GM23338 (cell line): ENCODE results near the gene STK33. TPM values are rescaled to one million over a fixed set of nuclear protein-coding genes. Genes with fewer than 3 reads are reported as not detected.

ENCODE experiments used
- ATAC-seq: fragments of 200-7000 bp; cut with Tn5 transposase; 3 replicates; pipeline ENCODE4 v1.9.1; 2020
- DNase-seq: peaks from one replicate; pipeline ENCODE4 v3.0.0-alpha.2; 2015; ENCODE audit warnings: low spot score
- H2AFZ ChIP-seq: fragments of 200-600 bp; sonication (generic); 2 replicates; pipeline ENCODE4 v1.8.0; 2016; ENCODE audit warnings: antibody characterized with exemption, mild to moderate bottlenecking, moderate library complexity
- H3F3A ChIP-seq: fragments of 200-600 bp; sonication (generic); replicated peaks from 2 replicates; pipeline ENCODE4 v1.8.0; 2017; ENCODE audit warnings: antibody characterized with exemption, mixed run types, low read depth
- H3K27ac ChIP-seq: fragments of 200-600 bp; sonication (generic); 2 replicates; pipeline ENCODE4 v1.6.1; 2016; ENCODE audit warnings: low read depth
- H3K27me3 ChIP-seq: fragments of 200-600 bp; sonication (generic); 2 replicates; pipeline ENCODE4 v1.8.0; 2016; ENCODE audit warnings: mild to moderate bottlenecking, mixed run types, moderate library complexity; ENCODE audit not compliant: insufficient read depth
- H3K36me3 ChIP-seq: fragments of 200-600 bp; sonication (generic); 2 replicates; pipeline ENCODE4 v1.8.0; 2016; ENCODE audit warnings: mild to moderate bottlenecking; ENCODE audit not compliant: insufficient read depth
- H3K4me1 ChIP-seq: fragments of 200-600 bp; sonication (generic); 2 replicates; pipeline ENCODE4 v1.8.0; 2016; ENCODE audit warnings: mild to moderate bottlenecking, moderate library complexity; ENCODE audit not compliant: insufficient read depth
- H3K4me2 ChIP-seq: fragments of 200-600 bp; sonication (generic); 2 replicates; pipeline ENCODE4 v1.7.1; 2017; ENCODE audit warnings: mixed run types
- H3K4me3 ChIP-seq: fragments of 200-600 bp; sonication (generic); 2 replicates; pipeline ENCODE4 v1.6.1; 2016; ENCODE audit warnings: mixed run types
- H3K79me2 ChIP-seq: fragments of 200-600 bp; sonication (generic); replicated peaks from 2 replicates; pipeline ENCODE4 v1.8.0; 2017; ENCODE audit warnings: mild to moderate bottlenecking; ENCODE audit not compliant: insufficient read depth
- H3K9me2 ChIP-seq: fragments of 200-600 bp; sonication (generic); 2 replicates; pipeline ENCODE4 v1.8.0; 2017; ENCODE audit not compliant: insufficient read depth
- H4K20me1 ChIP-seq: fragments of 200-600 bp; sonication (generic); replicated peaks from 2 replicates; pipeline ENCODE4 v1.8.0; 2017; ENCODE audit warnings: mild to moderate bottlenecking; ENCODE audit not compliant: insufficient read depth
- H3K27ac Mint-ChIP-seq: 2 replicates; pipeline ENCODE4 v1.8.0; 2020; ENCODE audit warnings: inconsistent platforms, mild to moderate bottlenecking, moderate library complexity, mixed read lengths
- H3K27me3 Mint-ChIP-seq: 3 replicates; pipeline ENCODE4 v1.8.0; 2022; ENCODE audit warnings: low read depth, mild to moderate bottlenecking, moderate library complexity, mixed read lengths, inconsistent platforms; ENCODE audit not compliant: insufficient read depth, poor library complexity
- H3K36me3 Mint-ChIP-seq: 3 replicates; pipeline ENCODE4 v1.8.0; 2021; ENCODE audit warnings: low read depth, mild to moderate bottlenecking, inconsistent platforms, moderate library complexity, mixed read lengths
- H3K4me1 Mint-ChIP-seq: 3 replicates; pipeline ENCODE4 v1.8.0; 2020; ENCODE audit warnings: mild to moderate bottlenecking, inconsistent platforms, mixed read lengths
- H3K4me3 Mint-ChIP-seq: 3 replicates; pipeline ENCODE4 v1.8.0; 2021; ENCODE audit warnings: moderate library complexity, mild to moderate bottlenecking, inconsistent platforms, mixed read lengths
- H3K9me3 Mint-ChIP-seq: 3 replicates; pipeline ENCODE4 v1.8.0; 2020; ENCODE audit warnings: moderate library complexity, mild to moderate bottlenecking, inconsistent platforms, mixed read lengths
- CREB1 ChIP-seq: fragments of 250-450 bp; sonication (Bioruptor Pico); IDR thresholded peaks from 2 replicates; pipeline ENCODE4 v1.5.0; 2020; ENCODE audit warnings: low read depth, mild to moderate bottlenecking, moderate library complexity
- EZH2 ChIP-seq: fragments of 200-600 bp; sonication (generic); IDR thresholded peaks from one replicate; pipeline ENCODE4 v1.8.0; 2017; ENCODE audit warnings: antibody characterized with exemption, mild to moderate bottlenecking, low read depth; ENCODE audit not compliant: unreplicated experiment
- EZH2phosphoT487 ChIP-seq: fragments of 200-600 bp; sonication (generic); IDR thresholded peaks from one replicate; pipeline ENCODE4 v1.8.1; 2018; ENCODE audit warnings: antibody characterized with exemption; ENCODE audit not compliant: unreplicated experiment
- JUNB ChIP-seq: IDR thresholded peaks from one replicate; pipeline ENCODE4 v1.6.1; 2016; ENCODE audit warnings: antibody characterized with exemption; ENCODE audit not compliant: unreplicated experiment
- NANOG ChIP-seq: IDR thresholded peaks from 2 replicates; pipeline ENCODE4 v1.6.1; 2016; ENCODE audit warnings: antibody characterized with exemption, borderline replicate concordance
- POLR2AphosphoS5 ChIP-seq: IDR thresholded peaks from 2 replicates; pipeline ENCODE4 v1.6.1; 2016; ENCODE audit warnings: antibody characterized with exemption, low read depth
- STAT1 ChIP-seq: IDR thresholded peaks from one replicate; pipeline ENCODE4 v1.6.1; 2016; ENCODE audit warnings: antibody characterized with exemption; ENCODE audit not compliant: unreplicated experiment
- ZNF114 ChIP-seq: fragments of 250-450 bp; sonication (Bioruptor Pico); IDR thresholded peaks from 2 replicates; pipeline ENCODE4 v1.5.0; 2020; ENCODE audit warnings: mild to moderate bottlenecking, moderate library complexity
- ZNF331 ChIP-seq: fragments of 250-450 bp; sonication (Bioruptor Pico); IDR thresholded peaks from 2 replicates; pipeline ENCODE4 v1.5.0; 2020; ENCODE audit warnings: low read depth, mild to moderate bottlenecking, moderate library complexity
- polyA plus RNA-seq: library from polyadenylated mRNA; unstranded; fragments of >200 nt; fragmentation: Nextera tagmentation; extraction: Ambion mirVana; gene quantifications from 2 replicates; pipeline ENCODE4 v1.2.1, GENCODE V29; 2016
- total RNA-seq: library from RNA; depleted of rRNA; stranded (reverse); fragments of >200 nt; shearing (Covaris generic); gene quantifications from 2 replicates; pipeline ENCODE4 v1.2.3, GENCODE V29; 2014
- TF ChIP-seq, protein P1 (sequence below): IDR thresholded peaks from 2 replicates; pipeline ENCODE4 v1.6.1; 2016; ENCODE audit warnings: antibody characterized with exemption
- TF ChIP-seq, protein P2 (sequence below): IDR thresholded peaks from one replicate; pipeline ENCODE4 v1.6.1; 2018; ENCODE audit warnings: antibody characterized with exemption; ENCODE audit not compliant: unreplicated experiment
- TF ChIP-seq, protein P3 (sequence below): fragments of 250-450 bp; sonication (Bioruptor Pico); IDR thresholded peaks from 2 replicates; pipeline ENCODE4 v1.5.0; 2020; ENCODE audit warnings: mild to moderate bottlenecking, moderate library complexity
- TF ChIP-seq, protein P4 (sequence below), 2 experiments: fragments of 200-600 bp in 1 of 2; sonication (generic) in 1 of 2; conservative IDR thresholded peaks; 2 replicates each; pipeline versions ENCODE4 v1.5.1 to v1.6.1; 2016 to 2017; ENCODE audit warnings: antibody characterized with exemption in 2 of 2, low read depth in 2 of 2, mild to moderate bottlenecking in 2 of 2, moderate library complexity in 1 of 2

The STK33 gene
- total and polyA plus RNA-seq, 2 experiments from 2014 or later = 17.2 to 18.2 TPM

DNA sequence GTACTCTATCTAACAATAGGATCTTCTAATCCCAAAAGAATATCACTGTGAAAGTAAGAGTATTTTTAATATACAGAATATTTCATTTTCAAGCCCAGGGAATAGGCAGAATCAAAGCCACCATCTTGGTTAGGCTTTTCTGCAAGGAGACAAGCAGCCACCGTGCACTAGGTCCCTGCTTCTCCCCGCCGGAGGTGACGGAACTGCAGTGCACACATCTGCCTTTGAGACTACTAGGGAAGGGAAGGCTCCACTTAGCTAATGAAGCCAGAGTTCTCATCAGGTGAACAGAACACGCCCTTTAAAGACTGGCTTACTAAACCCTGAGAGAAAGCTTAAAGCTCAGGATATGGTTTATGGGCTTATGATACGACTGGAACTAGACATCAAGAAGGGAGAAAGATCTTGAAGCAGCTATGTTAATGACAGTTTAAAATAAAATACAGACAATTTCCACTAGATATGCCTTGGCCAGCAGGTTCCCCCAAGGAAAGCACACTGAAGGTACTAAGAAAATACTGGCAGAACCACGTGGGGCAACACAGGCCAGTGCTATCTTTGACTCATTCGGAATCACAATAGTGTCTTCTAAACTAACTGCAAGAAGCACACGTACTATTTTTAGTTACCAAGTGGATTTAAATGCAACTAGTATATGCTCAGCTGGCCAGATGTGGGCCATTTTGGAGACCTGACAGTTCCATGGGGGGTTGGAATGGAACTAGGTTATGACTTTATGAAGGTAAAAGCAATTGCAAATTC lies 203.0 kb downstream of the STK33 start:
- Mint-ChIP-seq H3K9me3 (peaks cover 9% of the 10 kb centered on the region), H3K4me1 (peaks cover 29% of the 10 kb centered on the region), H3K36me3 (peaks cover 9% of the 10 kb centered on the region; the same call in 2 of the 3 replicates), H3K27ac (no peak overlapping the region), H3K4me3 (no peak overlapping the region), H3K27me3 (peaks cover 1% of the 10 kb centered on the region)
- no peaks in the 10 kb centered on the region for H3K9me2 ChIP-seq
- H3F3A ChIP-seq = no peaks in the 10 kb centered on the region
- H3K4me2 ChIP-seq = no peak overlapping the region
- H3K79me2 ChIP-seq = no peaks in the 10 kb centered on the region
- ATAC-seq = no peak
- no peaks in the 10 kb centered on the region for H3K36me3 ChIP-seq
- H3K4me3 ChIP-seq = no peak overlapping the region
- no peak overlapping the region for H2AFZ ChIP-seq
- TF ChIP-seq JUNB (no peak), EZH2phosphoT487 (no peak), ZNF331 (no peak), POLR2AphosphoS5 (no peak), STAT1 (no peak), CREB1 (CRISPR knock-in tag) (no peak), ZNF114 (CRISPR knock-in tag) (no peak), EZH2 (no peak), NANOG (no peak)
- TF ChIP-seq, protein P1, sequence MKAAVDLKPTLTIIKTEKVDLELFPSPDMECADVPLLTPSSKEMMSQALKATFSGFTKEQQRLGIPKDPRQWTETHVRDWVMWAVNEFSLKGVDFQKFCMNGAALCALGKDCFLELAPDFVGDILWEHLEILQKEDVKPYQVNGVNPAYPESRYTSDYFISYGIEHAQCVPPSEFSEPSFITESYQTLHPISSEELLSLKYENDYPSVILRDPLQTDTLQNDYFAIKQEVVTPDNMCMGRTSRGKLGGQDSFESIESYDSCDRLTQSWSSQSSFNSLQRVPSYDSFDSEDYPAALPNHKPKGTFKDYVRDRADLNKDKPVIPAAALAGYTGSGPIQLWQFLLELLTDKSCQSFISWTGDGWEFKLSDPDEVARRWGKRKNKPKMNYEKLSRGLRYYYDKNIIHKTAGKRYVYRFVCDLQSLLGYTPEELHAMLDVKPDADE = no peak
- TF ChIP-seq, protein P2, sequence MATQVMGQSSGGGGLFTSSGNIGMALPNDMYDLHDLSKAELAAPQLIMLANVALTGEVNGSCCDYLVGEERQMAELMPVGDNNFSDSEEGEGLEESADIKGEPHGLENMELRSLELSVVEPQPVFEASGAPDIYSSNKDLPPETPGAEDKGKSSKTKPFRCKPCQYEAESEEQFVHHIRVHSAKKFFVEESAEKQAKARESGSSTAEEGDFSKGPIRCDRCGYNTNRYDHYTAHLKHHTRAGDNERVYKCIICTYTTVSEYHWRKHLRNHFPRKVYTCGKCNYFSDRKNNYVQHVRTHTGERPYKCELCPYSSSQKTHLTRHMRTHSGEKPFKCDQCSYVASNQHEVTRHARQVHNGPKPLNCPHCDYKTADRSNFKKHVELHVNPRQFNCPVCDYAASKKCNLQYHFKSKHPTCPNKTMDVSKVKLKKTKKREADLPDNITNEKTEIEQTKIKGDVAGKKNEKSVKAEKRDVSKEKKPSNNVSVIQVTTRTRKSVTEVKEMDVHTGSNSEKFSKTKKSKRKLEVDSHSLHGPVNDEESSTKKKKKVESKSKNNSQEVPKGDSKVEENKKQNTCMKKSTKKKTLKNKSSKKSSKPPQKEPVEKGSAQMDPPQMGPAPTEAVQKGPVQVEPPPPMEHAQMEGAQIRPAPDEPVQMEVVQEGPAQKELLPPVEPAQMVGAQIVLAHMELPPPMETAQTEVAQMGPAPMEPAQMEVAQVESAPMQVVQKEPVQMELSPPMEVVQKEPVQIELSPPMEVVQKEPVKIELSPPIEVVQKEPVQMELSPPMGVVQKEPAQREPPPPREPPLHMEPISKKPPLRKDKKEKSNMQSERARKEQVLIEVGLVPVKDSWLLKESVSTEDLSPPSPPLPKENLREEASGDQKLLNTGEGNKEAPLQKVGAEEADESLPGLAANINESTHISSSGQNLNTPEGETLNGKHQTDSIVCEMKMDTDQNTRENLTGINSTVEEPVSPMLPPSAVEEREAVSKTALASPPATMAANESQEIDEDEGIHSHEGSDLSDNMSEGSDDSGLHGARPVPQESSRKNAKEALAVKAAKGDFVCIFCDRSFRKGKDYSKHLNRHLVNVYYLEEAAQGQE = no peak
- TF ChIP-seq, protein P3, sequence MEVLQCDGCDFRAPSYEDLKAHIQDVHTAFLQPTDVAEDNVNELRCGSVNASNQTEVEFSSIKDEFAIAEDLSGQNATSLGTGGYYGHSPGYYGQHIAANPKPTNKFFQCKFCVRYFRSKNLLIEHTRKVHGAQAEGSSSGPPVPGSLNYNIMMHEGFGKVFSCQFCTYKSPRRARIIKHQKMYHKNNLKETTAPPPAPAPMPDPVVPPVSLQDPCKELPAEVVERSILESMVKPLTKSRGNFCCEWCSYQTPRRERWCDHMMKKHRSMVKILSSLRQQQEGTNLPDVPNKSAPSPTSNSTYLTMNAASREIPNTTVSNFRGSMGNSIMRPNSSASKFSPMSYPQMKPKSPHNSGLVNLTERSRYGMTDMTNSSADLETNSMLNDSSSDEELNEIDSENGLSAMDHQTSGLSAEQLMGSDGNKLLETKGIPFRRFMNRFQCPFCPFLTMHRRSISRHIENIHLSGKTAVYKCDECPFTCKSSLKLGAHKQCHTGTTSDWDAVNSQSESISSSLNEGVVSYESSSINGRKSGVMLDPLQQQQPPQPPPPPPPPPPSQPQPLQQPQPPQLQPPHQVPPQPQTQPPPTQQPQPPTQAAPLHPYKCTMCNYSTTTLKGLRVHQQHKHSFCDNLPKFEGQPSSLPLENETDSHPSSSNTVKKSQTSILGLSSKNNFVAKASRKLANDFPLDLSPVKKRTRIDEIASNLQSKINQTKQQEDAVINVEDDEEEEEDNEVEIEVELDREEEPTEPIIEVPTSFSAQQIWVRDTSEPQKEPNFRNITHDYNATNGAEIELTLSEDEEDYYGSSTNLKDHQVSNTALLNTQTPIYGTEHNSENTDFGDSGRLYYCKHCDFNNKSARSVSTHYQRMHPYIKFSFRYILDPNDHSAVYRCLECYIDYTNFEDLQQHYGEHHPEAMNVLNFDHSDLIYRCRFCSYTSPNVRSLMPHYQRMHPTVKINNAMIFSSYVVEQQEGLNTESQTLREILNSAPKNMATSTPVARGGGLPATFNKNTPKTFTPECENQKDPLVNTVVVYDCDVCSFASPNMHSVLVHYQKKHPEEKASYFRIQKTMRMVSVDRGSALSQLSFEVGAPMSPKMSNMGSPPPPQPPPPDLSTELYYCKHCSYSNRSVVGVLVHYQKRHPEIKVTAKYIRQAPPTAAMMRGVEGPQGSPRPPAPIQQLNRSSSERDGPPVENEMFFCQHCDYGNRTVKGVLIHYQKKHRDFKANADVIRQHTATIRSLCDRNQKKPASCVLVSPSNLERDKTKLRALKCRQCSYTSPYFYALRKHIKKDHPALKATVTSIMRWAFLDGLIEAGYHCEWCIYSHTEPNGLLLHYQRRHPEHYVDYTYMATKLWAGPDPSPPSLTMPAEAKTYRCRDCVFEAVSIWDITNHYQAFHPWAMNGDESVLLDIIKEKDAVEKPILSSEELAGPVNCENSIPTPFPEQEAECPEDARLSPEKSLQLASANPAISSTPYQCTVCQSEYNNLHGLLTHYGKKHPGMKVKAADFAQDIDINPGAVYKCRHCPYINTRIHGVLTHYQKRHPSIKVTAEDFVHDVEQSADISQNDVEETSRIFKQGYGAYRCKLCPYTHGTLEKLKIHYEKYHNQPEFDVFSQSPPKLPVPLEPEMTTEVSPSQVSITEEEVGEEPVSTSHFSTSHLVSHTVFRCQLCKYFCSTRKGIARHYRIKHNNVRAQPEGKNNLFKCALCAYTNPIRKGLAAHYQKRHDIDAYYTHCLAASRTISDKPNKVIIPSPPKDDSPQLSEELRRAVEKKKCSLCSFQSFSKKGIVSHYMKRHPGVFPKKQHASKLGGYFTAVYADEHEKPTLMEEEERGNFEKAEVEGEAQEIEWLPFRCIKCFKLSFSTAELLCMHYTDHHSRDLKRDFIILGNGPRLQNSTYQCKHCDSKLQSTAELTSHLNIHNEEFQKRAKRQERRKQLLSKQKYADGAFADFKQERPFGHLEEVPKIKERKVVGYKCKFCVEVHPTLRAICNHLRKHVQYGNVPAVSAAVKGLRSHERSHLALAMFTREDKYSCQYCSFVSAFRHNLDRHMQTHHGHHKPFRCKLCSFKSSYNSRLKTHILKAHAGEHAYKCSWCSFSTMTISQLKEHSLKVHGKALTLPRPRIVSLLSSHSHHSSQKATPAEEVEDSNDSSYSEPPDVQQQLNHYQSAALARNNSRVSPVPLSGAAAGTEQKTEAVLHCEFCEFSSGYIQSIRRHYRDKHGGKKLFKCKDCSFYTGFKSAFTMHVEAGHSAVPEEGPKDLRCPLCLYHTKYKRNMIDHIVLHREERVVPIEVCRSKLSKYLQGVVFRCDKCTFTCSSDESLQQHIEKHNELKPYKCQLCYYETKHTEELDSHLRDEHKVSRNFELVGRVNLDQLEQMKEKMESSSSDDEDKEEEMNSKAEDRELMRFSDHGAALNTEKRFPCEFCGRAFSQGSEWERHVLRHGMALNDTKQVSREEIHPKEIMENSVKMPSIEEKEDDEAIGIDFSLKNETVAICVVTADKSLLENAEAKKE (CRISPR knock-in tag) = no peak
- TF ChIP-seq, protein P4, sequence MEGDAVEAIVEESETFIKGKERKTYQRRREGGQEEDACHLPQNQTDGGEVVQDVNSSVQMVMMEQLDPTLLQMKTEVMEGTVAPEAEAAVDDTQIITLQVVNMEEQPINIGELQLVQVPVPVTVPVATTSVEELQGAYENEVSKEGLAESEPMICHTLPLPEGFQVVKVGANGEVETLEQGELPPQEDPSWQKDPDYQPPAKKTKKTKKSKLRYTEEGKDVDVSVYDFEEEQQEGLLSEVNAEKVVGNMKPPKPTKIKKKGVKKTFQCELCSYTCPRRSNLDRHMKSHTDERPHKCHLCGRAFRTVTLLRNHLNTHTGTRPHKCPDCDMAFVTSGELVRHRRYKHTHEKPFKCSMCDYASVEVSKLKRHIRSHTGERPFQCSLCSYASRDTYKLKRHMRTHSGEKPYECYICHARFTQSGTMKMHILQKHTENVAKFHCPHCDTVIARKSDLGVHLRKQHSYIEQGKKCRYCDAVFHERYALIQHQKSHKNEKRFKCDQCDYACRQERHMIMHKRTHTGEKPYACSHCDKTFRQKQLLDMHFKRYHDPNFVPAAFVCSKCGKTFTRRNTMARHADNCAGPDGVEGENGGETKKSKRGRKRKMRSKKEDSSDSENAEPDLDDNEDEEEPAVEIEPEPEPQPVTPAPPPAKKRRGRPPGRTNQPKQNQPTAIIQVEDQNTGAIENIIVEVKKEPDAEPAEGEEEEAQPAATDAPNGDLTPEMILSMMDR (conservative IDR thresholded peaks at IDR 0.05; ENCODE audit: low read depth in 2 of 2) = no peak
- H3K4me1 ChIP-seq = peaks cover 17% of the 10 kb centered on the region
- no peak overlapping the region for H3K27ac ChIP-seq
- DNase-seq = no peak
- H4K20me1 ChIP-seq = no peaks in the 10 kb centered on the region
- no peaks in the 10 kb centered on the region for H3K27me3 ChIP-seq
